HepG2 (cell line): ENCODE results near the gene GALK2. TPM values are rescaled to one million over a fixed set of nuclear protein-coding genes. Genes with fewer than 3 reads are reported as not detected.

ENCODE experiments used
- AHDC1 ChIP-seq: sonication (generic); formaldehyde crosslinking; IDR thresholded peaks from 2 replicates; pipeline ENCODE4 v1.5.1; 2020; ENCODE audit warnings: mild to moderate bottlenecking, missing genetic modification reagents, borderline replicate concordance
- BHLHE40 ChIP-seq: IDR thresholded peaks from 2 replicates; pipeline ENCODE4 v1.6.1; 2011; ENCODE audit warnings: low read length, improper control_type of control experiment
- KLF6 ChIP-seq: IDR thresholded peaks from 2 replicates; pipeline ENCODE4 v1.8.0; 2016; ENCODE audit warnings: missing biosample characterization, missing genetic modification reagents
- NAIF1 ChIP-seq: sonication (generic); formaldehyde crosslinking; IDR thresholded peaks from 2 replicates; pipeline ENCODE4 v1.5.0; 2020; ENCODE audit warnings: mild to moderate bottlenecking, missing genetic modification reagents, borderline replicate concordance
- NFRKB ChIP-seq: fragments of 450-650 bp; IDR thresholded peaks from 2 replicates; pipeline ENCODE4 v1.6.1; 2017
- PHB2 ChIP-seq: fragments of 450-650 bp; IDR thresholded peaks from 2 replicates; pipeline ENCODE4 v1.6.1; 2018; ENCODE audit not compliant: partially characterized antibody
- POLR2AphosphoS5 ChIP-seq: IDR thresholded peaks from 2 replicates; pipeline ENCODE4 v1.6.1; 2012; ENCODE audit warnings: low read depth, low read length
- POLR2G ChIP-seq: fragments of 200-400 bp; formaldehyde crosslinking; IDR thresholded peaks from 2 replicates; pipeline ENCODE4 v1.6.1; 2018; ENCODE audit warnings: mild to moderate bottlenecking, low read depth, low read length, moderate library complexity
- TERF1 ChIP-seq: sonication (generic); formaldehyde crosslinking; IDR thresholded peaks from 2 replicates; pipeline ENCODE4 v1.8.0; 2022; ENCODE audit warnings: mild to moderate bottlenecking, missing genetic modification reagents, moderate library complexity
- ZBTB33 ChIP-seq: sonication (generic); formaldehyde crosslinking; IDR thresholded peaks from 2 replicates; pipeline ENCODE4 v1.4.0; 2020; ENCODE audit warnings: missing genetic modification reagents
- ZBTB38 ChIP-seq: sonication (generic); formaldehyde crosslinking; IDR thresholded peaks from 2 replicates; pipeline ENCODE4 v1.5.1; 2020; ENCODE audit warnings: mild to moderate bottlenecking, missing genetic modification reagents
- ZIK1 ChIP-seq: sonication (generic); formaldehyde crosslinking; IDR thresholded peaks from 2 replicates; pipeline ENCODE4 v1.5.0; 2020; ENCODE audit warnings: mild to moderate bottlenecking, low read depth, missing genetic modification reagents, borderline replicate concordance
- ZNF761 ChIP-seq: sonication (generic); formaldehyde crosslinking; conservative IDR thresholded peaks from 2 replicates; pipeline ENCODE4 v1.4.0; 2020; ENCODE audit warnings: mild to moderate bottlenecking, missing genetic modification reagents
- ZSCAN31 ChIP-seq: sonication (generic); formaldehyde crosslinking; IDR thresholded peaks from 2 replicates; pipeline ENCODE4 v1.5.0; 2020; ENCODE audit warnings: low read depth, mild to moderate bottlenecking, missing genetic modification reagents
- polyA plus RNA-seq, 8 experiments: library from polyadenylated mRNA; depleted of rRNA in 3 of 8; stranded (reverse) in 7 of 8; unstranded in 1 of 8; fragments of >200 nt; fragmentation: Illumina TruSeq in 4 of 8; extraction: Trizol in 4 of 8; gene quantifications; 2 replicates each; pipeline versions ENCODE4 v1.2.1 to v1.2.3, GENCODE V29; 2011 to 2016; ENCODE audit warnings: low read depth in 4 of 8, missing spikeins in 1 of 8, mixed read lengths in 1 of 8; ENCODE audit not compliant: insufficient read depth in 1 of 8
- total RNA-seq, 5 experiments: library from RNA; depleted of rRNA; stranded (reverse); fragments of >200 nt; fragmentation: Illumina TruSeq; extraction: Trizol; gene quantifications; 2 replicates each; pipeline ENCODE4 v1.2.3, GENCODE V29; 2016; ENCODE audit warnings: low read depth in 1 of 5
- TF ChIP-seq, protein P1 (sequence below): sonication (generic); formaldehyde crosslinking; IDR thresholded peaks from 2 replicates; pipeline ENCODE4 v1.5.0; 2020; ENCODE audit warnings: mild to moderate bottlenecking, missing genetic modification reagents
- TF ChIP-seq, protein P2 (sequence below): sonication (generic); formaldehyde crosslinking; IDR thresholded peaks from 2 replicates; pipeline ENCODE4 v1.4.0; 2020; ENCODE audit warnings: missing genetic modification reagents, low read depth, mild to moderate bottlenecking, borderline replicate concordance
- TF ChIP-seq, protein P3 (sequence below): sonication (generic); formaldehyde crosslinking; IDR thresholded peaks from 2 replicates; pipeline ENCODE4 v1.5.1; 2020; ENCODE audit warnings: missing genetic modification reagents, mild to moderate bottlenecking, borderline replicate concordance

Gene GALK2
- total and polyA plus RNA-seq, 2 of the 13 experiments (the other 11 are each of a cell fraction or from before 2014, with no cell fraction given) = 17.6 to 32.8 TPM

DNA sequence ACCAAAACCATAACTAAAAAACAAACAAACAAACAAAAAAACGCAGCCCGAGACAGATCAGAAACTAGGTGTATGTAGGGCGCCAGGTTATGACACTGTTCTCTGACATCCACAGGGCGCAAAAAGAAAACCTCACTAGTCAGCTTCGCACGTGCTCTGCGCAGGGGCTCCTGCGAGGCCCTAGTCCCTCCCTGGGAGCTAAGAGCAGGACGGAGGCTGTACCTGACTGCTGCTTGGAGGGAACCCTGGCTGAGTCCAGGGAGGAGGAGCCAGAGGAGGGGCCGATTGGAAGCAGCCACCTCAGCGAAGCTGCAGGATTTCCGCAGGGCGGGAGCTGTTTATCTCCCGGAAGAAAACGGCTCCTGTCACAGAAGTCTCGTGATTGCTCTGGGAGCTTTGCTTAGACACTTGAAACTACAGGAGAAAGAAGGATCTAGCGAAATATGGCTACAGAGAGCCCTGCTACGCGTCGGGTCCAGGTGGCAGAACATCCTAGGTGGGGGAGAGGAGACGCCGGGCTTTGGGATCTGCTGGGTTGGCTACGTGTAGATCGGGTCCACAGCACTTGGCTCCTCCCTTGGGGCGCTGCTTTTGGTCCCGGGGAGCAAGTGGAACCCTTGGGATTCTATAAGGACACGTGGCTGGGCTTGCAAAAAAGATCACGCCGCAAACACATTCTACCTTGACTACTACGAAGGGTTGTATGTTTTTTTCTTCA is at the start of gene GALK2 (continued):
- TF ChIP-seq TERF1 (CRISPR knock-in tag) (no peak), ZNF761 (CRISPR knock-in tag) (no peak), POLR2AphosphoS5 (peak; percentile 85), PHB2 (no peak), ZBTB33 (CRISPR knock-in tag) (peak; percentile 50; the same call in 1 of the 2 replicates), ZBTB38 (CRISPR knock-in tag) (peak; percentile 45; the same call in 1 of the 2 replicates), ZSCAN31 (CRISPR knock-in tag) (no peak; the same call in 1 of the 2 replicates), AHDC1 (CRISPR knock-in tag) (0 out of 2 replicates have a peak, but pooled peaks have one; percentile 36), KLF6 (CRISPR knock-in tag) (no peak; the same call in 1 of the 2 replicates), NFRKB (no peak), ZIK1 (CRISPR knock-in tag) (0 out of 2 replicates have a peak, but pooled peaks have one; percentile 85), BHLHE40 (peak; percentile 89), NAIF1 (CRISPR knock-in tag) (no peak), POLR2G (peak; percentile 92)
- TF ChIP-seq, protein P1, sequence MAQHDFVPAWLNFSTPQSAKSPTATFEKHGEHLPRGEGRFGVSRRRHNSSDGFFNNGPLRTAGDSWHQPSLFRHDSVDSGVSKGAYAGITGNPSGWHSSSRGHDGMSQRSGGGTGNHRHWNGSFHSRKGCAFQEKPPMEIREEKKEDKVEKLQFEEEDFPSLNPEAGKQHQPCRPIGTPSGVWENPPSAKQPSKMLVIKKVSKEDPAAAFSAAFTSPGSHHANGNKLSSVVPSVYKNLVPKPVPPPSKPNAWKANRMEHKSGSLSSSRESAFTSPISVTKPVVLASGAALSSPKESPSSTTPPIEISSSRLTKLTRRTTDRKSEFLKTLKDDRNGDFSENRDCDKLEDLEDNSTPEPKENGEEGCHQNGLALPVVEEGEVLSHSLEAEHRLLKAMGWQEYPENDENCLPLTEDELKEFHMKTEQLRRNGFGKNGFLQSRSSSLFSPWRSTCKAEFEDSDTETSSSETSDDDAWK (CRISPR knock-in tag) = no peak
- TF ChIP-seq, protein P2, sequence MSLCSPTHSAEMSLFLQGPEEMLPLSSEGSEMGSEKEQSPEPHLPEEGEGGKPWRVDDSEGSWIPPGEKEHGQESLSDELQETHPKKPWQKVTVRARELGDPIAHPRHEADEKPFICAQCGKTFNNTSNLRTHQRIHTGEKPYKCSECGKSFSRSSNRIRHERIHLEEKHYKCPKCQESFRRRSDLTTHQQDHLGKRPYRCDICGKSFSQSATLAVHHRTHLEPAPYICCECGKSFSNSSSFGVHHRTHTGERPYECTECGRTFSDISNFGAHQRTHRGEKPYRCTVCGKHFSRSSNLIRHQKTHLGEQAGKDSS (CRISPR knock-in tag) = no peak
- TF ChIP-seq, protein P3, sequence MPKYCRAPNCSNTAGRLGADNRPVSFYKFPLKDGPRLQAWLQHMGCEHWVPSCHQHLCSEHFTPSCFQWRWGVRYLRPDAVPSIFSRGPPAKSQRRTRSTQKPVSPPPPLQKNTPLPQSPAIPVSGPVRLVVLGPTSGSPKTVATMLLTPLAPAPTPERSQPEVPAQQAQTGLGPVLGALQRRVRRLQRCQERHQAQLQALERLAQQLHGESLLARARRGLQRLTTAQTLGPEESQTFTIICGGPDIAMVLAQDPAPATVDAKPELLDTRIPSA (CRISPR knock-in tag) = no peak
